Measurements from ENCODE around the gene IMMP2L. TPM values are rescaled to one million over a fixed set of nuclear protein-coding genes. Genes with fewer than 3 reads are reported as not detected.

Gene IMMP2L
- total and polyA plus RNA-seq, 2 experiments from 2014 or later, result 10.1 to 10.4 TPM

DNA sequence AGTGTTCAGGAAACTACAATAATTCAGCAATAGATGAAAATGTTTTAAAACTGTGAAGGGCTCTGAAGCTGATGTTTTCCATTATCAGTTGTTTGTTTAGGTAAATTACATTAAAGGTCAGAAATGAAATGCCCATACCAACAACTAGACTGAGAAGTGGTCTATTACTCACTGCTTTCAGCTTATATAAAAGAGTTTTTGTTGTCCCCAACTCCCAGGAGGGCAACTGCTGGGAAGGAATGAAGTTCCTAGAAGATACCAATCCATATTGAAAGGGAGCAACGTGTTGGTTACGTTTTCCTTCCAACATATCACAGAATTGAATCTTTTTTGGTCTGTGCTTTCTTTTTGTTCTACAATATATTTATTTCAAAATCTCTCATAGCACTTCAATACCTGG is 802.0 kb downstream of the IMMP2L start:
- Histone ChIP-seq H2AFZ (no peak overlapping the region), H3K79me2 (ENCODE audit: insufficient read depth) (no peaks in the 10 kb centered on the region), H3K9me2 (ENCODE audit: insufficient read depth) (no peaks in the 10 kb centered on the region), H3K4me1 (ENCODE audit: insufficient read depth) (no peaks in the 10 kb centered on the region), H4K20me1 (ENCODE audit: insufficient read depth) (no peaks in the 10 kb centered on the region), H3K9me3 (ENCODE audit: low read depth) (no peaks in the 10 kb centered on the region), H3K4me2 (ENCODE audit: unreplicated experiment) (no peak overlapping the region), H3K9ac (no peak overlapping the region), H3K36me3 (ENCODE audit: low read depth) (no peaks in the 10 kb centered on the region), H3F3A (ENCODE audit: insufficient read depth) (no peaks in the 10 kb centered on the region), H3K27ac (no peak overlapping the region), H3K27me3 (replicated peaks; ENCODE audit: insufficient read depth) (no peaks in the 10 kb centered on the region), H3K4me3 (no peak overlapping the region)
- DNase-seq, result no peak
- 46 to 56% methylated on average over 2 of the region's 2 CpGs for WGBS, 2 experiments (ENCODE audit: low coverage in 1 of 2, low lambda C conversion rate in 2 of 2, missing lambda C conversion rate in 2 of 2)
- TF ChIP-seq EZH2 (IDR thresholded peaks at IDR 0.05; ENCODE audit: insufficient read depth, poor library complexity, severe bottlenecking), result no peak
- no peak for TF ChIP-seq EZH2phosphoT487 (IDR thresholded peaks at IDR 0.05; ENCODE audit: insufficient read depth, low read depth)
- in situ Hi-C loops (cut with MboI), result no loop called here

DNA sequence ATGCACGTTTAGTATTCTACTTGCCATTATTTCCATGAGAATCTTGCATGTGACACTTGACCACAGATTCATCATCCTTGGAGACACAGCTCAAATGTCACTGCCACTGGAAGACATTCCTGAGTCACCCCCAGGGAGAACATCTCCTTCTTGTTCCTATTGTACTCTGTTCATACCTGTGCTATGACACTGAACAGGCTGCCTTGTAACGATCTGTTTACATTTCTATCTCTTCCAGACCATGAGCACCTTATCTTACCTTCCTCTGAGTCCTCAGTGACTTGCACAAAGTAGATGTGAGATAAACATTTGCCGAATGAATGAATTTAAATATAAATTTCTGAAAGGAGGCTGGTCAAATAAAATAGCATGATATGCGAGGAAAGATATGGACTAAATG is 803.2 kb downstream of the IMMP2L start:
- Histone ChIP-seq H2AFZ (no peak overlapping the region), H3K36me3 (ENCODE audit: low read depth) (no peaks in the 10 kb centered on the region), H4K20me1 (ENCODE audit: insufficient read depth) (no peaks in the 10 kb centered on the region), H3K27ac (no peak overlapping the region), H3K4me3 (no peak overlapping the region), H3K9me3 (ENCODE audit: low read depth) (no peaks in the 10 kb centered on the region), H3K27me3 (replicated peaks; ENCODE audit: insufficient read depth) (no peaks in the 10 kb centered on the region), H3K4me1 (ENCODE audit: insufficient read depth) (no peaks in the 10 kb centered on the region), H3K9me2 (ENCODE audit: insufficient read depth) (no peaks in the 10 kb centered on the region), H3K79me2 (ENCODE audit: insufficient read depth) (no peaks in the 10 kb centered on the region), H3K4me2 (ENCODE audit: unreplicated experiment) (no peak overlapping the region), H3F3A (ENCODE audit: insufficient read depth) (no peaks in the 10 kb centered on the region), H3K9ac (no peak overlapping the region)
- in situ Hi-C loops (cut with MboI), result no loop called here
- 55 to 60% methylated on average over 4 of the region's 4 CpGs for WGBS, 2 experiments (ENCODE audit: low coverage in 1 of 2, low lambda C conversion rate in 2 of 2, missing lambda C conversion rate in 2 of 2)
- no peak for DNase-seq
- TF ChIP-seq EZH2 (IDR thresholded peaks at IDR 0.05; ENCODE audit: insufficient read depth, poor library complexity, severe bottlenecking), result no peak
- no peak for TF ChIP-seq EZH2phosphoT487 (IDR thresholded peaks at IDR 0.05; ENCODE audit: insufficient read depth, low read depth)

DNA sequence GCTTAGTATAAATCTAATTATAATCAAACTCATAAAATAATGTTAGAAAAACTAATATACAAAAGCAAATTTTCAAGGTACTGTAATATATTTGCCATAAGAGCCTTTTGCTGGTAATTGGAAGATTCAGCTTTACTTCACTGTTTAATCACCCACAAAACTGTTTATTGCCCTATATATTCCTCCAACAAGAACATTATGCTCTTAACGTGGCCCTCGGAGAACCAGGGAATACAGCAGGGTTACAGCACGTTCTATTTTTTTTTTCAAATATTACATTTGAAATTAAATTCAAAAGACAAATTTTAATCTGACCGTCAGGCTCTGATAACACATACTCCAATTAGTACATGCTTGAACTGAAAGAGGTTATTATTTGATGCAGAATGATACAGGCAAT is 807.6 kb downstream of the IMMP2L start:
- no peak for DNase-seq
- TF ChIP-seq EZH2phosphoT487 (IDR thresholded peaks at IDR 0.05; ENCODE audit: insufficient read depth, low read depth) (no peak), EZH2 (IDR thresholded peaks at IDR 0.05; ENCODE audit: insufficient read depth, poor library complexity, severe bottlenecking) (no peak)
- no peak overlapping the region for H3K27ac ChIP-seq
- no peaks in the 10 kb centered on the region for H3F3A ChIP-seq (ENCODE audit: insufficient read depth)
- in situ Hi-C loops (cut with MboI), result no loop called here
- no peak overlapping the region for H3K4me2 ChIP-seq (ENCODE audit: unreplicated experiment)
- H4K20me1 ChIP-seq (ENCODE audit: insufficient read depth), result no peaks in the 10 kb centered on the region
- no peaks in the 10 kb centered on the region for H3K36me3 ChIP-seq (ENCODE audit: low read depth)
- no peak overlapping the region for H3K4me3 ChIP-seq
- H3K9ac ChIP-seq, result no peak overlapping the region
- H3K4me1 ChIP-seq (ENCODE audit: insufficient read depth), result no peaks in the 10 kb centered on the region
- no peak overlapping the region for H2AFZ ChIP-seq
- no peaks in the 10 kb centered on the region for H3K79me2 ChIP-seq (ENCODE audit: insufficient read depth)
- no peaks in the 10 kb centered on the region for H3K9me3 ChIP-seq (ENCODE audit: low read depth)
- no peaks in the 10 kb centered on the region for H3K9me2 ChIP-seq (ENCODE audit: insufficient read depth)
- H3K27me3 ChIP-seq (replicated peaks; ENCODE audit: insufficient read depth), result no peaks in the 10 kb centered on the region
- 67 to 68% methylated on average over 4 of the region's 4 CpGs for WGBS, 2 experiments (ENCODE audit: low coverage in 1 of 2, low lambda C conversion rate in 2 of 2, missing lambda C conversion rate in 2 of 2)

DNA sequence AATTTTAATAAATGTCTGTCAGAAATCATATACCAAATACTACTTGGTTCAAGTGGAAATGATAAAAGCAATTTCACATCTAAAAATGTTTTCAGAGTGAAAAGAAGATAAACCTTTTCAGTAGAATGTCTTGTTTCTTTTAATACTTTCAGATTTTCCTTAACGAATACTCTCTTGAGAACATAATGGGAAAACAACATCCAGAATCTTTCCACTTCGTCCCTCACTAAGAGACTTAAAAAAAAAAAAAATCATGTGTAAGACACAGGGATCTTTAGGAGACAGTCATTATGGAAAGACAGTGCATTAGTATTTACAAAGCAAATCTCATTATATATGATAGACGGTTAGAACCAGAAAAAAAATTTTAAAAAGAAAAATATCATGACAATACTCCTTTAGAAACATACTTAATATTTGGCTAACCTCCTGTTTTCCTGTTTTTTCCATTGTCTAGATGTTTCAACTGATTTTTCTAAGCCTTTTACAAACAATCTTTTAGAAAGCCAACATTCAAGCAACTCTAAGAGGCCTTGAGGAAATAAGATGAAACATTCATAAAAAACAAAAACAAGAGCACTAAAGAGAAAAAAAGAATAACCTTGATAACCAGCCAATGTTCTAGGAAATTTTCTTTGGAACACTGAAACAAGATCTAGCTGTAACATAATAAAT is 811.2 kb downstream of the IMMP2L start:
- TF ChIP-seq EZH2 (IDR thresholded peaks at IDR 0.05; ENCODE audit: insufficient read depth, poor library complexity, severe bottlenecking) (no peak), EZH2phosphoT487 (IDR thresholded peaks at IDR 0.05; ENCODE audit: insufficient read depth, low read depth) (no peak)
- H3K4me3 ChIP-seq, result no peak overlapping the region
- no peaks in the 10 kb centered on the region for H3F3A ChIP-seq (ENCODE audit: insufficient read depth)
- no peaks in the 10 kb centered on the region for H4K20me1 ChIP-seq (ENCODE audit: insufficient read depth)
- H3K79me2 ChIP-seq (ENCODE audit: insufficient read depth), result no peaks in the 10 kb centered on the region
- no peak overlapping the region for H2AFZ ChIP-seq
- H3K9me3 ChIP-seq (ENCODE audit: low read depth), result no peaks in the 10 kb centered on the region
- in situ Hi-C loops (cut with MboI), result no loop called here
- no peak for DNase-seq
- no peak overlapping the region for H3K4me2 ChIP-seq (ENCODE audit: unreplicated experiment)
- H3K27ac ChIP-seq, result no peak overlapping the region
- H3K9me2 ChIP-seq (ENCODE audit: insufficient read depth), result no peaks in the 10 kb centered on the region
- no peaks in the 10 kb centered on the region for H3K4me1 ChIP-seq (ENCODE audit: insufficient read depth)
- no peaks in the 10 kb centered on the region for H3K36me3 ChIP-seq (ENCODE audit: low read depth)
- no peaks in the 10 kb centered on the region for H3K27me3 ChIP-seq (replicated peaks; ENCODE audit: insufficient read depth)
- 64 to 67% methylated on average over 3 of the region's 3 CpGs for WGBS, 2 experiments (ENCODE audit: low coverage in 1 of 2, low lambda C conversion rate in 2 of 2, missing lambda C conversion rate in 2 of 2)
- H3K9ac ChIP-seq, result no peak overlapping the region

All from GM23248 (cell line).